ENCODE data around the gene PRDM8. TPM values are rescaled to one million over a fixed set of nuclear protein-coding genes. Genes with fewer than 3 reads are reported as not detected.

The PRDM8 gene
- total and polyA plus RNA-seq, 2 experiments from 2014 or later, result 1.7 to 4.4 TPM

GRCh38 chr4:80154545-80154933 lies 42.8 kb upstream of the PRDM8 start:
- H3K27ac ChIP-seq, result peak overlapping the region; percentile 60
- peak overlapping the region; percentile 56; the same call in 1 of the 2 replicates for H2AFZ ChIP-seq
- no peaks in the 10 kb centered on the region for H3K36me3 ChIP-seq (ENCODE audit: low read depth)
- WGBS, 2 experiments (ENCODE audit: low coverage in 1 of 2, low lambda C conversion rate in 2 of 2, missing lambda C conversion rate in 2 of 2), result 42 to 43% methylated on average over 3 of the region's 3 CpGs
- in situ Hi-C loops (cut with MboI), result no loop called here
- H4K20me1 ChIP-seq (ENCODE audit: insufficient read depth), result no peaks in the 10 kb centered on the region
- H3K9me2 ChIP-seq (ENCODE audit: insufficient read depth), result no peaks in the 10 kb centered on the region
- no peaks in the 10 kb centered on the region for H3K9me3 ChIP-seq (ENCODE audit: low read depth)
- no peaks in the 10 kb centered on the region for H3K79me2 ChIP-seq (ENCODE audit: insufficient read depth)
- peaks cover 18% of the 10 kb centered on the region for H3F3A ChIP-seq (ENCODE audit: insufficient read depth)
- no peaks in the 10 kb centered on the region for H3K27me3 ChIP-seq (replicated peaks; ENCODE audit: insufficient read depth)
- DNase-seq, result no peak
- H3K4me3 ChIP-seq, result peak overlapping the region; percentile 43
- peaks cover 23% of the 10 kb centered on the region for H3K4me1 ChIP-seq (ENCODE audit: insufficient read depth)
- H3K4me2 ChIP-seq (ENCODE audit: unreplicated experiment), result peak overlapping the region; percentile 51
- H3K9ac ChIP-seq, result peak overlapping the region; percentile 40
- TF ChIP-seq EZH2phosphoT487 (IDR thresholded peaks at IDR 0.05; ENCODE audit: insufficient read depth, low read depth), result no peak
- TF ChIP-seq EZH2 (IDR thresholded peaks at IDR 0.05; ENCODE audit: insufficient read depth, poor library complexity, severe bottlenecking), result no peak

- Histone ChIP-seq H2AFZ (peak overlapping the region; percentile 56; the same call in 1 of the 2 replicates), H3K4me2 (ENCODE audit: unreplicated experiment) (no peak overlapping the region)
These were observed 41.9 kb upstream of the PRDM8 start for GRCh38 chr4:80155316-80155982.

DNA sequence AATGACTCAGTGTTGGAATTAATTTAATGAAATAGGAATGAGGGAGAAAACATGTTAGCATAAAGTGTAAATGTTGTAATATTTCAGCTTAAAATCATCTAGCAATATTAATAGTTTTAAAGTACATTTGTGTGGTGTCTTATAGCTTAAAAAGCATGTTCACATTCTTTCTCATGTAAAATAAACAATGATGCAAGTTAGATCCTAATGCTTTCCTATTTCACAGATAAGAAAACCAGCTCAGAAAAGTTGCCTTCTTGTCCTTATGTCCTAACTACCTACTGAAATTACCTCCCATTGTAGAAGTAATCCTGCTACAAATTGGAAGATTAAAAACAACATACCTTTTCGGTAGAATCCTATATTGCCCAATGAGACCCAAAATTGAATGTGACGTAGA lies 40.9 kb upstream of the PRDM8 start:
- Histone ChIP-seq H3K4me1 (ENCODE audit: insufficient read depth) (peaks cover 23% of the 10 kb centered on the region), H3K9me2 (ENCODE audit: insufficient read depth) (no peaks in the 10 kb centered on the region), H3K4me2 (ENCODE audit: unreplicated experiment) (no peak overlapping the region), H3K9ac (no peak overlapping the region), H3K9me3 (ENCODE audit: low read depth) (no peaks in the 10 kb centered on the region), H3K27me3 (replicated peaks; ENCODE audit: insufficient read depth) (no peaks in the 10 kb centered on the region), H3K27ac (no peak overlapping the region), H3F3A (ENCODE audit: insufficient read depth) (peaks cover 18% of the 10 kb centered on the region), H3K4me3 (no peak overlapping the region), H3K36me3 (ENCODE audit: low read depth) (no peaks in the 10 kb centered on the region), H3K79me2 (ENCODE audit: insufficient read depth) (no peaks in the 10 kb centered on the region), H4K20me1 (ENCODE audit: insufficient read depth) (no peaks in the 10 kb centered on the region), H2AFZ (no peak overlapping the region)
- no peak for TF ChIP-seq EZH2 (IDR thresholded peaks at IDR 0.05; ENCODE audit: insufficient read depth, poor library complexity, severe bottlenecking)
- TF ChIP-seq EZH2phosphoT487 (IDR thresholded peaks at IDR 0.05; ENCODE audit: insufficient read depth, low read depth), result no peak
- in situ Hi-C loops (cut with MboI), result no loop called here
- DNase-seq, result no peak
- WGBS, 2 experiments (ENCODE audit: low coverage in 1 of 2, low lambda C conversion rate in 2 of 2, missing lambda C conversion rate in 2 of 2), result 96 to 100% methylated on average over 2 of the region's 2 CpGs

More at GRCh38 chr4:80155316-80155982, 41.9 kb upstream of the PRDM8 start:
- Histone ChIP-seq H3K9ac (no peak overlapping the region), H3F3A (ENCODE audit: insufficient read depth) (peaks cover 18% of the 10 kb centered on the region), H3K27ac (0 out of 2 replicates have a peak overlapping the region, but pooled peaks have one; percentile 60), H3K4me3 (no peak overlapping the region), H3K27me3 (replicated peaks; ENCODE audit: insufficient read depth) (no peaks in the 10 kb centered on the region), H4K20me1 (ENCODE audit: insufficient read depth) (no peaks in the 10 kb centered on the region), H3K36me3 (ENCODE audit: low read depth) (no peaks in the 10 kb centered on the region), H3K4me1 (ENCODE audit: insufficient read depth) (peaks cover 23% of the 10 kb centered on the region), H3K9me2 (ENCODE audit: insufficient read depth) (no peaks in the 10 kb centered on the region), H3K9me3 (ENCODE audit: low read depth) (no peaks in the 10 kb centered on the region), H3K79me2 (ENCODE audit: insufficient read depth) (no peaks in the 10 kb centered on the region)
- peak; percentile 19 for DNase-seq
- TF ChIP-seq EZH2 (IDR thresholded peaks at IDR 0.05; ENCODE audit: insufficient read depth, poor library complexity, severe bottlenecking) (no peak), EZH2phosphoT487 (IDR thresholded peaks at IDR 0.05; ENCODE audit: insufficient read depth, low read depth) (no peak)
- 37 to 43% methylated on average over 2 of the region's 2 CpGs for WGBS, 2 experiments (ENCODE audit: low coverage in 1 of 2, low lambda C conversion rate in 2 of 2, missing lambda C conversion rate in 2 of 2)
- in situ Hi-C loops (cut with MboI), result no loop called here

DNA sequence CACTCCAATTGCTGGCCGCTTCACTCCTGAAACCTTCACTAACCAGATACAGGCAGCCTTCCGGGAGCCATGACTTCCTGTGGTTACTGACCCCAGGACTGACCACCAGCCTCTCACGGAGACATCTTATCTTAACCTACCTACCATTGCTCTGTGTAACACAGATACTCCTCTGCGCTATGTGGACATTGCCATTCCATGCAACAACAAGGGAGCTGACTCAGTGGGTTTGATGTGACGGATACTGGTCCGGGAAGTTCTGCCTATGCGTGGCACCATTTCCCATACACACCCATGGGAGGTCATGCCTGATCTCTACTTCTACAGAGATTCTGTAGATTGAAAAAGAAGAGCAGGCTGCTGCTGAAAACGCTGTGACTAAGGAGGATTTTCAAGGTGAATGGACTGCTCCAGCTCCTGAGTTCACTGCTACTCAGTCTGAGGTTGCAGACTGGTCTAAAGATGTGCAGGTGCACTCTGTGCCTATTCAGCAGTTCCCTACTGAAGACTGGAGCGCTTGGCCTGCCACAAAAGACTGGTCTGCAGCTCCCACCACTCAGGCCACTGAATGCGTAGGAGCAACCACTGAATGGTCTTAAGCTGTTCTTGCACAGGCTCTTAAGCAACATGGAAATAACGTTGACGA lies 35.8 kb upstream of the PRDM8 start:
- no peaks in the 10 kb centered on the region for H3K36me3 ChIP-seq (ENCODE audit: low read depth)
- H3K4me1 ChIP-seq (ENCODE audit: insufficient read depth), result no peaks in the 10 kb centered on the region
- H3F3A ChIP-seq (ENCODE audit: insufficient read depth), result no peaks in the 10 kb centered on the region
- no peak overlapping the region for H3K27ac ChIP-seq
- no peaks in the 10 kb centered on the region for H3K9me3 ChIP-seq (ENCODE audit: low read depth)
- H3K79me2 ChIP-seq (ENCODE audit: insufficient read depth), result no peaks in the 10 kb centered on the region
- 90 to 91% methylated on average over 12 of the region's 12 CpGs for WGBS, 2 experiments (ENCODE audit: low coverage in 1 of 2, low lambda C conversion rate in 2 of 2, missing lambda C conversion rate in 2 of 2)
- no peaks in the 10 kb centered on the region for H3K9me2 ChIP-seq (ENCODE audit: insufficient read depth)
- no peak for TF ChIP-seq EZH2phosphoT487 (IDR thresholded peaks at IDR 0.05; ENCODE audit: insufficient read depth, low read depth)
- no peak overlapping the region for H2AFZ ChIP-seq
- no peak overlapping the region for H3K4me2 ChIP-seq (ENCODE audit: unreplicated experiment)
- H3K9ac ChIP-seq, result no peak overlapping the region
- H4K20me1 ChIP-seq (ENCODE audit: insufficient read depth), result no peaks in the 10 kb centered on the region
- no peak overlapping the region for H3K4me3 ChIP-seq
- in situ Hi-C loops (cut with MboI), result no loop called here
- DNase-seq, result no peak
- H3K27me3 ChIP-seq (replicated peaks; ENCODE audit: insufficient read depth), result no peaks in the 10 kb centered on the region

Data from GM23248 (cell line).